OCI-LY3 (cell line): ENCODE data around the gene FRYL.

Source experiments
- H2AFZ ChIP-seq: fragments of 200-600, 300-600 bp; shearing (Covaris generic); 2 replicates; pipeline ENCODE4 v1.6.0; 2014; ENCODE audit warnings: antibody characterized with exemption, low read depth, low read length
- H3K27ac ChIP-seq: fragments of 200-600, 300-600 bp; sonication (generic); 2 replicates; pipeline ENCODE4 v1.5.1; 2014; ENCODE audit warnings: mild to moderate bottlenecking, low read length, moderate library complexity, mixed read lengths
- H3K27me3 ChIP-seq: fragments of 200-600, 300-600 bp; sonication (generic); 2 replicates; pipeline ENCODE4 v1.6.1; 2014; ENCODE audit warnings: low read depth, low read length, mixed read lengths
- H3K36me3 ChIP-seq: fragments of 200-600, 300-600 bp; sonication (generic); replicated peaks from 2 replicates; pipeline ENCODE3; 2014; ENCODE audit warnings: low read depth, low read length, mixed read lengths
- H3K4me1 ChIP-seq: fragments of 300-600, 200-600 bp; sonication (generic); 2 replicates; pipeline ENCODE4 v1.6.1; 2014; ENCODE audit warnings: low read length, mixed read lengths
- H3K4me2 ChIP-seq: fragments of 200-600, 300-600 bp; sonication (generic); 2 replicates; pipeline ENCODE4 v1.6.1; 2014; ENCODE audit warnings: low read length, mixed read lengths
- H3K4me3 ChIP-seq: fragments of 300-600, 200-600 bp; sonication (generic); 2 replicates; pipeline ENCODE4 v1.5.1; 2014; ENCODE audit warnings: antibody characterized with exemption, mild to moderate bottlenecking, low read length, moderate library complexity
- H3K79me2 ChIP-seq: fragments of 300-600, 200-600 bp; shearing (Covaris generic); 2 replicates; pipeline ENCODE4 v1.6.1; 2014; ENCODE audit warnings: mild to moderate bottlenecking, low read length, mixed read lengths
- H3K9ac ChIP-seq: fragments of 300-600, 200-600 bp; shearing (Covaris generic); 2 replicates; pipeline ENCODE4 v1.6.0; 2014; ENCODE audit warnings: mild to moderate bottlenecking, low read length, moderate library complexity
- H3K9me3 ChIP-seq: fragments of 200-600, 300-600 bp; shearing (Covaris generic); 2 replicates; pipeline ENCODE4 v1.6.1; 2014; ENCODE audit warnings: low read length, mixed read lengths; ENCODE audit not compliant: insufficient read depth
- H4K20me1 ChIP-seq: fragments of 200-600, 300-600 bp; sonication (generic); 2 replicates; pipeline ENCODE4 v1.6.1; 2016; ENCODE audit warnings: low read length, mixed read lengths; ENCODE audit not compliant: insufficient read depth
- EZH2phosphoT487 ChIP-seq: fragments of 200-600 bp; shearing (Covaris generic); IDR thresholded peaks from 2 replicates; pipeline ENCODE4 v1.6.1; 2018; ENCODE audit warnings: antibody characterized with exemption, mixed run types, low read depth
- TF ChIP-seq, protein P1 (sequence below): fragments of 200-600, 300-600 bp; sonication (generic); IDR thresholded peaks from 2 replicates; pipeline ENCODE4 v1.5.1; 2014; ENCODE audit warnings: antibody characterized with exemption, low read length, low read depth

FRYL gene

DNA sequence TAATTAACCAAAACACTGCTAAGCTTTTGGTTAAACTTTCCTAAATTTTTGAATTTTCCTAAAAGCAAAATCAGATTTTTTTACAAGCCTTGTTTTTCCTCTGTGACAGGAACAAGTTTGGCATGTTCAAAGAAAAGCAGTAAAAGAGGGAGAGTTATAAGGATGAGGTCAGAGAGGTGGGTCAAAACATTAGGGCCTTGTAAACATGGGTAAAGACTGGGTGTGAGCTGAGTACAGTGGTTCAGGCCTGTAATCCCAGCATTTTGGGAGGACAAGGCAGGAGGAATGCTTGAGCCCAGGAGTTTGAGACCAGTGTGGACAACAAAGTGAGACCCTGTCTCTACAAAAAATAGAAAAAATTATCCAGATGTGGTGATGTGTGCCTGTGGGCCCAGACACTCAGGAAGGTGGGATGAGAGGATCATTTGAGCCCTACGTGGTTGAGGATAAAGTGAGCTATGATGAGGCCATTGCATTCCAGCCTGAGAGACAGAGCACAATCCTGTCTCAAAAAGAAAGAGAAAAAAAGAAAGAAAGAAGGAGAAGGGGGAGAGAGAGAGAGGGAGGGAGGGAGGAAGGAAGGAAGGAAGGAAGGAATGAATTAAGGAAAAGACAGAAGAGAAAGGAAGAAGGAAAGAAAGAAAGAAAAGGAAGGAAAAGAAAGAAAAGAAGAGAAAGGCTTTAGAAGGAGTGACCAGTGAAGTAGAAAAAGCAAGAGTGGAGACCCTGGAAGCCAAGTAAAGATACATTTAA is 17.0 kb upstream of the FRYL start:
- no peaks in the 10 kb centered on the region for H3K36me3 ChIP-seq
- TF ChIP-seq, protein P1, sequence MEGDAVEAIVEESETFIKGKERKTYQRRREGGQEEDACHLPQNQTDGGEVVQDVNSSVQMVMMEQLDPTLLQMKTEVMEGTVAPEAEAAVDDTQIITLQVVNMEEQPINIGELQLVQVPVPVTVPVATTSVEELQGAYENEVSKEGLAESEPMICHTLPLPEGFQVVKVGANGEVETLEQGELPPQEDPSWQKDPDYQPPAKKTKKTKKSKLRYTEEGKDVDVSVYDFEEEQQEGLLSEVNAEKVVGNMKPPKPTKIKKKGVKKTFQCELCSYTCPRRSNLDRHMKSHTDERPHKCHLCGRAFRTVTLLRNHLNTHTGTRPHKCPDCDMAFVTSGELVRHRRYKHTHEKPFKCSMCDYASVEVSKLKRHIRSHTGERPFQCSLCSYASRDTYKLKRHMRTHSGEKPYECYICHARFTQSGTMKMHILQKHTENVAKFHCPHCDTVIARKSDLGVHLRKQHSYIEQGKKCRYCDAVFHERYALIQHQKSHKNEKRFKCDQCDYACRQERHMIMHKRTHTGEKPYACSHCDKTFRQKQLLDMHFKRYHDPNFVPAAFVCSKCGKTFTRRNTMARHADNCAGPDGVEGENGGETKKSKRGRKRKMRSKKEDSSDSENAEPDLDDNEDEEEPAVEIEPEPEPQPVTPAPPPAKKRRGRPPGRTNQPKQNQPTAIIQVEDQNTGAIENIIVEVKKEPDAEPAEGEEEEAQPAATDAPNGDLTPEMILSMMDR: no peak
- TF ChIP-seq EZH2phosphoT487: no peak
- no peak overlapping the region for H3K4me3 ChIP-seq
- H3K4me1 ChIP-seq: peaks cover 23% of the 10 kb centered on the region
- no peaks in the 10 kb centered on the region for H4K20me1 ChIP-seq
- H3K9ac ChIP-seq: no peak overlapping the region
- H3K27me3 ChIP-seq: no peaks in the 10 kb centered on the region
- H3K4me2 ChIP-seq: no peak overlapping the region
- H2AFZ ChIP-seq: no peak overlapping the region
- no peak overlapping the region for H3K27ac ChIP-seq
- H3K9me3 ChIP-seq: no peaks in the 10 kb centered on the region
- H3K79me2 ChIP-seq: no peaks in the 10 kb centered on the region

DNA sequence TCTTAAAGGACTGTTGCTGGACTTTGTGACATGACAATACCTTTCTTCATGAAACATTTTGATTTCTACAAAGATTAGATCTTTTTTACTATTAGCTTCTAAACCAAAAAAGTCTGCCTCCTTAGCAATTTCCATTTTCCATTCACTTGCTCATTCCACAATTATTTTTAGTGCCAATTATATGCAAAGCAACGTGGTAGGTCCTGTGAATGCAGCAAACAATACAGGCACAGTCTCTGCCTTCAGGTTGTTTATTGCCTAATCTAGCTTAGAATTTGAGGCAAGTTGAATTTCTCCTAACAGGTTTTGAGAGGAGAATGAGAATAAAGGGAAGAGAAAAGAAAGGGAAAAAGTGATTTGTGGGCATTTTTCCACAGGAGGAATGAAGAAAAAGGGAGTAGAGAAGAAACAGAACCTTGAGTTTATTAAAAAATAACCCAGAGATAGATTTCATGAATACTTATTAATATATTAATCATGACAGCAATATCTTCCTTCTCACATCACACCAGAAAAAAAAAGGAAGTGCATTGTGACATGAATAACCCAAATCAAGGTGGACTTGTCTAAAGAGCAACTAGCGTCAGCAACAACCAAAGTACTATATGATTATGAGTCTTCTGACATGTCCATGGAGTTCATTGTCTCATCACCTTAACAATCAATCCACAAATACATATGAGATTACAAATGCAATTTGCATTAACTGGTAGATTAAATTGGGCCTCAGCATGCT is 16.3 kb upstream of the FRYL start:
- Histone ChIP-seq H3K9ac (no peak overlapping the region), H3K4me2 (no peak overlapping the region), H4K20me1 (no peaks in the 10 kb centered on the region), H3K4me1 (peaks cover 22% of the 10 kb centered on the region), H2AFZ (no peak overlapping the region), H3K4me3 (no peak overlapping the region), H3K9me3 (no peaks in the 10 kb centered on the region), H3K79me2 (no peaks in the 10 kb centered on the region), H3K36me3 (no peaks in the 10 kb centered on the region), H3K27me3 (no peaks in the 10 kb centered on the region), H3K27ac (no peak overlapping the region)
- TF ChIP-seq EZH2phosphoT487: no peak
- TF ChIP-seq, protein P1: no peak

DNA sequence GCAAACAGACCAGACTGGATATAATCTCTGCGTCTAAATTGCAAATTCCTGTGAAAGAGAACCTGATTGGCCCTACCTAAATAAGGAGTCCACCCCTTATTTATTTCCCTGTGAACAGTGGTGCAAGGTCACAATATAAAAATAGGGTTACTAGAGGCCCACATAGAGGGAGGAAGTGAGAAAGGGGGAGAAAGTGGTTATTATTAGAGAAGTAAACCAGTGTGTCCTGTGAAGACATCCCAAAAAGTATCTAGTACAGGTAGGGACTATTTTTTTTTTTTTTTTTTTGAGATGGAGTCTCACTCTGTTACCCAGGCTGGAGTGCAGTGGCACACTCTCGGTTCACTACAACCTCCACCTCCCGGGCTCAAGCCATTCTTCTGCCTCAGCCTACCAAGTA is 15.0 kb upstream of the FRYL start:
- Histone ChIP-seq H3K9ac (no peak overlapping the region), H3K79me2 (no peaks in the 10 kb centered on the region), H3K36me3 (no peaks in the 10 kb centered on the region), H3K4me1 (peaks cover 22% of the 10 kb centered on the region), H2AFZ (no peak overlapping the region), H3K27ac (no peak overlapping the region), H3K9me3 (no peaks in the 10 kb centered on the region), H4K20me1 (no peaks in the 10 kb centered on the region), H3K27me3 (no peaks in the 10 kb centered on the region), H3K4me3 (no peak overlapping the region), H3K4me2 (no peak overlapping the region)
- TF ChIP-seq EZH2phosphoT487: no peak

DNA sequence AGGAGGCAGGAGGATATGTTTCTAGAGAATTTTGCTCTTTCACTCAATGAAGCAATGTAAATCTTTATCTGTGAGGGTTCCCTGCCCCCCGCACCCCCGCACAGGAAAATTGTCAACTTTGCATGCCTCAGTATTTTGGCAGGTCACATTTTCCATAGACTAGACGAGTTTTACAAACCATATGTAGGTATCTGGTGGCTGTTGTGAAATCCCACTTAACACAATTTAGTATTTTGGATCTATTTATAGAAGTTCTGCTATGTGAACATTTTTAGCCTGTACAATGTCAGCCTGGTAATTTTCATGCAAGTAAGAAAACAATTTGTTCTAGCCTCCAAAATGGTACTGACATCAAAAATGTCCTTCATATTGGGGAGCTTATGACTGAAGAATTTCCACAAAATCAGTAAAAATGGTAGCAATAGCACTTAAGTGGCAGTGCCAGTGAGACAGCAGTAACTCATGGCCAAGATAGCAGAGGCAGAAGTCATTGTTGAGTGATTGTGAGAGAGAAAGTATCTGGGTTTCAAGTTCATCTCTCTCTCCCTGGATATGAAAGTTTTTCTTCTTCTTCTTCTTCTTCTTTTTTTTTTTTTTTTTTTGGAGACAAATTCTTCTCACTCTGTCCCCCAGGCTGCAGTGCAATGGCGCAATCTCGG is 12.4 kb upstream of the FRYL start:
- H3K79me2 ChIP-seq: no peaks in the 10 kb centered on the region
- H3K4me2 ChIP-seq: no peak overlapping the region
- H3K36me3 ChIP-seq: no peaks in the 10 kb centered on the region
- peak overlapping the region; percentile 28; the same call in 1 of the 2 replicates for H2AFZ ChIP-seq
- no peaks in the 10 kb centered on the region for H3K27me3 ChIP-seq
- H3K9me3 ChIP-seq: no peaks in the 10 kb centered on the region
- TF ChIP-seq EZH2phosphoT487: no peak
- TF ChIP-seq, protein P1: no peak
- no peak overlapping the region for H3K4me3 ChIP-seq
- H3K4me1 ChIP-seq: peaks cover 16% of the 10 kb centered on the region
- H3K27ac ChIP-seq: no peak overlapping the region
- no peaks in the 10 kb centered on the region for H4K20me1 ChIP-seq
- no peak overlapping the region for H3K9ac ChIP-seq
